ENCODE data around the gene DGKB.

Gene DGKB

DNA sequence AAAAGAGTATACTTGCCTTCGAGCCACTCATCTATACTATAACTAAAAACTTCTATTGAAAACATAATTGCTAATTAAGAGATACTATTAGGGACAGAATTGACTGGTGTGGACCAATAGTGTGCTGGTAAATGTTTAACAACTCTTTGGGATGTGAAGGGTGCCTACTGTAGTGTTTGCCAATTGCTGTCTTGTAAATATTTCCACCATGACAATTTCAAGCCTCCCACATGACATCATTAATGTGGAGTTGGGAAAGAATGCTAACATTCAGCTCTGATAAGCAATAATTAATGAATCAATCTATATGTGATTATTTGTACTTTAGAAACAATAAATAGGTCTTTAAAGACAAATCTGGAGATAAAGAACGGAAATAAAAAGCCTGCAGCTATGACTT, 136.8 kb downstream of the DGKB start:
- H3K4me3 ChIP-seq (ENCODE audit: low read length): no peak overlapping the region
- TF ChIP-seq EZH2phosphoT487 (IDR thresholded peaks at IDR 0.05; ENCODE audit: low read length) (no peak), EZH2 (optimal IDR thresholded peaks at IDR 0.05; ENCODE audit: low read depth, low read length) (no peak)
- TF ChIP-seq, protein P1, sequence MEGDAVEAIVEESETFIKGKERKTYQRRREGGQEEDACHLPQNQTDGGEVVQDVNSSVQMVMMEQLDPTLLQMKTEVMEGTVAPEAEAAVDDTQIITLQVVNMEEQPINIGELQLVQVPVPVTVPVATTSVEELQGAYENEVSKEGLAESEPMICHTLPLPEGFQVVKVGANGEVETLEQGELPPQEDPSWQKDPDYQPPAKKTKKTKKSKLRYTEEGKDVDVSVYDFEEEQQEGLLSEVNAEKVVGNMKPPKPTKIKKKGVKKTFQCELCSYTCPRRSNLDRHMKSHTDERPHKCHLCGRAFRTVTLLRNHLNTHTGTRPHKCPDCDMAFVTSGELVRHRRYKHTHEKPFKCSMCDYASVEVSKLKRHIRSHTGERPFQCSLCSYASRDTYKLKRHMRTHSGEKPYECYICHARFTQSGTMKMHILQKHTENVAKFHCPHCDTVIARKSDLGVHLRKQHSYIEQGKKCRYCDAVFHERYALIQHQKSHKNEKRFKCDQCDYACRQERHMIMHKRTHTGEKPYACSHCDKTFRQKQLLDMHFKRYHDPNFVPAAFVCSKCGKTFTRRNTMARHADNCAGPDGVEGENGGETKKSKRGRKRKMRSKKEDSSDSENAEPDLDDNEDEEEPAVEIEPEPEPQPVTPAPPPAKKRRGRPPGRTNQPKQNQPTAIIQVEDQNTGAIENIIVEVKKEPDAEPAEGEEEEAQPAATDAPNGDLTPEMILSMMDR (IDR thresholded peaks at IDR 0.05; ENCODE audit: low read length): no peak
- DNase-seq: no peak
- H3K4me2 ChIP-seq (ENCODE audit: low read depth, low read length): no peak overlapping the region
- H4K20me1 ChIP-seq (ENCODE audit: insufficient read depth, low read length): no peaks in the 10 kb centered on the region
- no peak overlapping the region for H3K27ac ChIP-seq (ENCODE audit: low read length)
- H3K9ac ChIP-seq (ENCODE audit: low read length): no peak overlapping the region
- no peaks in the 10 kb centered on the region for H3K79me2 ChIP-seq (ENCODE audit: low read length)
- H2AFZ ChIP-seq (ENCODE audit: low read length): no peak overlapping the region
- H3K4me1 ChIP-seq (ENCODE audit: low read length): no peaks in the 10 kb centered on the region
- no peaks in the 10 kb centered on the region for H3K9me3 ChIP-seq (replicated peaks; ENCODE audit: insufficient read depth, low read length)
- no peaks in the 10 kb centered on the region for H3K9me2 ChIP-seq (replicated peaks; ENCODE audit: insufficient read depth, low read length)
- no peaks in the 10 kb centered on the region for H3K27me3 ChIP-seq (replicated peaks; ENCODE audit: insufficient read depth, low read length)
- no peaks in the 10 kb centered on the region for H3K36me3 ChIP-seq (replicated peaks; ENCODE audit: insufficient read depth, low read length)
- no peaks in the 10 kb centered on the region for H3F3A ChIP-seq (ENCODE audit: insufficient read depth, low read length)

DNA sequence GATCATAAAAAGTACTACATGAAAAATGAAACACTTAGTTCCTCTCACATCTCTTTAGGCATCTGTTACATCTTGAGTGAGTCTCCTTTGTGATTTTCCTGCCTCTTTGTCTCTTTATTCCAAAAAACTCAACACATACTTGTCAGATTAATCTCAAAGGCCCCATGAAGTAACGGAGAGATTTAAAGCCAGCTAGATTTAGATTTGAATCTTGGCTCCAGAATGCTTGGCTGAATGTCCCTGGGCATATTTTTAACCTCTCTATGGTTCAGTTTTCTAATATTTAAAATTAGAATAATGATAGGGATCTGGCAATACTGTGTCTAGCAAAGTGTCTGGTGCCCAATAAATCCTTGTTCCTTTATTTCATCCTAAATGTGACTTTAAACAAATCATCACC, 140.0 kb downstream of the DGKB start:
- Histone ChIP-seq H3K9me2 (replicated peaks; ENCODE audit: insufficient read depth, low read length) (no peaks in the 10 kb centered on the region), H3K27me3 (replicated peaks; ENCODE audit: insufficient read depth, low read length) (no peaks in the 10 kb centered on the region), H3F3A (ENCODE audit: insufficient read depth, low read length) (no peaks in the 10 kb centered on the region), H3K4me1 (ENCODE audit: low read length) (no peaks in the 10 kb centered on the region), H3K79me2 (ENCODE audit: low read length) (no peaks in the 10 kb centered on the region), H4K20me1 (ENCODE audit: insufficient read depth, low read length) (no peaks in the 10 kb centered on the region), H3K36me3 (replicated peaks; ENCODE audit: insufficient read depth, low read length) (no peaks in the 10 kb centered on the region), H3K27ac (ENCODE audit: low read length) (no peak overlapping the region), H3K4me2 (ENCODE audit: low read depth, low read length) (no peak overlapping the region), H3K9ac (ENCODE audit: low read length) (no peak overlapping the region), H3K4me3 (ENCODE audit: low read length) (no peak overlapping the region), H3K9me3 (replicated peaks; ENCODE audit: insufficient read depth, low read length) (no peaks in the 10 kb centered on the region), H2AFZ (ENCODE audit: low read length) (no peak overlapping the region)
- TF ChIP-seq, protein P1 (IDR thresholded peaks at IDR 0.05; ENCODE audit: low read length): no peak
- TF ChIP-seq EZH2phosphoT487 (IDR thresholded peaks at IDR 0.05; ENCODE audit: low read length): no peak
- TF ChIP-seq EZH2 (optimal IDR thresholded peaks at IDR 0.05; ENCODE audit: low read depth, low read length): no peak
- DNase-seq: no peak

DNA sequence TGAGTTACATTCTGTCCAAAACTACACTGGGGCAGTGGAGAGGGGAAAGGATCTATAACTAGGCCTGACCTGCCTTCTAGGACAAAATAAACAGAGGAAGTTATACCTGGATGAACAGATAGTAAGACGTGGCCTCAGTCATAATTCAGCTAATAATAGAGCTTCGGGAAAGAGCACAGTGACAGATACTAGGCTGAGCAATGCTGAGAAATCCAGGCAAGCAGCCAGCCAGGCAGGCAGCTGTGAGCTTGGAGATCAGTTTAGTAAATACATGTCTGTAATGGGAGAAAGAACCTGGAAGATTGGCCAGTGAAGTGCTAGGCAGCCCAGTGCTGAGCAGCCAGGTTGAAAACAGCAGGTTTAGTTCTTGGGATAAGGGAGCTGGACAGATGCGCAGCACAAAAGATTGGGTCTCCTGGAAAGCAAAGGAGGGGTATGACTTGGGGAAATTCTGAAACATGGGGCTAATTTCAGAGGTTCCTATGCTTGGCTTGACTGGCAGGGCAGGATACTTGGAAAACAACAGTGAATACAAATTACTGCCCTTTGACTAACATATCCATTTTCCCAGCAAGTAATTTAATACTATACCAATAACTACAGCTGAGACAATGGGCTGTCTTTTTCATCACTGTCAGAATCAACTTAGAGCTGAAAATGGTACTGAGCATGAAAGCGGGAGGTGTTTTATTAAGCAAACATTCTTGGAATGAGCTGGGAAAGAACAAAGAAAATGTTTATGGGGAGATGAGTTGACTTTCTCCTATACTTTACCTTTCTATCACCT, 140.8 kb downstream of the DGKB start:
- Histone ChIP-seq H4K20me1 (ENCODE audit: insufficient read depth, low read length) (no peaks in the 10 kb centered on the region), H3K27me3 (replicated peaks; ENCODE audit: insufficient read depth, low read length) (no peaks in the 10 kb centered on the region), H3K4me3 (ENCODE audit: low read length) (no peak overlapping the region), H3K9me2 (replicated peaks; ENCODE audit: insufficient read depth, low read length) (no peaks in the 10 kb centered on the region), H3K4me2 (ENCODE audit: low read depth, low read length) (no peak overlapping the region), H2AFZ (ENCODE audit: low read length) (no peak overlapping the region), H3K9me3 (replicated peaks; ENCODE audit: insufficient read depth, low read length) (no peaks in the 10 kb centered on the region), H3K9ac (ENCODE audit: low read length) (no peak overlapping the region), H3F3A (ENCODE audit: insufficient read depth, low read length) (no peaks in the 10 kb centered on the region), H3K79me2 (ENCODE audit: low read length) (no peaks in the 10 kb centered on the region), H3K4me1 (ENCODE audit: low read length) (no peaks in the 10 kb centered on the region), H3K36me3 (replicated peaks; ENCODE audit: insufficient read depth, low read length) (no peaks in the 10 kb centered on the region), H3K27ac (ENCODE audit: low read length) (no peak overlapping the region)
- TF ChIP-seq EZH2 (optimal IDR thresholded peaks at IDR 0.05; ENCODE audit: low read depth, low read length) (no peak), EZH2phosphoT487 (IDR thresholded peaks at IDR 0.05; ENCODE audit: low read length) (no peak)
- TF ChIP-seq, protein P1 (IDR thresholded peaks at IDR 0.05; ENCODE audit: low read length): no peak
- no peak for DNase-seq

Data from MM.1S (cell line).